Lung (tissue), 12 donors: ENCODE results near the gene LAYN. TPM values are rescaled to one million over a fixed set of nuclear protein-coding genes. Genes with fewer than 3 reads are reported as not detected.

Source experiments
- ATAC-seq: fragments of 200-7000 bp; cut with Tn5 transposase; one replicate; pipeline ENCODE4 v1.9.1; 2020; ENCODE audit warnings: moderate number of reproducible peaks; ENCODE audit not compliant: insufficient read depth, low FRiP score
- DNase-seq, 3 donors: peaks; one replicate each; pipeline ENCODE4 v3.0.0-alpha.2; 2013 to 2017
- H3K27ac ChIP-seq, 2 donors: one replicate each; pipeline ENCODE4 v1.5.1; 2013; ENCODE audit warnings: mild to moderate bottlenecking in 2 of 2, moderate library complexity in 2 of 2, control low read depth in 1 of 2, inconsistent platforms in 1 of 2, low read depth in 1 of 2, low read length in 1 of 2
- H3K27me3 ChIP-seq, 3 donors: one replicate each; pipeline ENCODE4 v1.5.1; 2013; ENCODE audit warnings: low read length in 2 of 3; ENCODE audit not compliant: control insufficient read depth in 3 of 3, insufficient read depth in 3 of 3
- H3K36me3 ChIP-seq, 4 donors: one replicate each; pipeline ENCODE4 v1.5.1; 2013; ENCODE audit warnings: low read length in 4 of 4, mild to moderate bottlenecking in 1 of 4, moderate library complexity in 1 of 4; ENCODE audit not compliant: control insufficient read depth in 4 of 4, insufficient read depth in 4 of 4
- H3K4me1 ChIP-seq, 5 donors: one replicate each; pipeline ENCODE4 v1.5.1; 2013; ENCODE audit warnings: low read length in 5 of 5, mild to moderate bottlenecking in 2 of 5, moderate library complexity in 1 of 5; ENCODE audit not compliant: control insufficient read depth in 5 of 5, insufficient read depth in 5 of 5
- H3K4me3 ChIP-seq: one replicate; pipeline ENCODE4 v1.5.1; 2013; ENCODE audit warnings: mild to moderate bottlenecking, control low read depth, moderate library complexity
- H3K9ac ChIP-seq, 2 donors: one replicate each; pipeline ENCODE4 v1.5.1; 2013; ENCODE audit warnings: low read length in 2 of 2, control low read depth in 1 of 2; ENCODE audit not compliant: insufficient read depth in 1 of 2
- H3K9me3 ChIP-seq, 4 donors: one replicate each; pipeline ENCODE4 v1.5.1; 2013; ENCODE audit warnings: low read length in 3 of 4, mild to moderate bottlenecking in 1 of 4, moderate library complexity in 1 of 4; ENCODE audit not compliant: control insufficient read depth in 4 of 4, insufficient read depth in 3 of 4
- WGBS, 2 donors: extraction: QIAGEN DNeasy Blood & Tissue Kit; methylation state at CpG; one replicate each; pipeline ENCODE4 v1.1.7; 2013; 5-methylcytosine and 5-hydroxymethylcytosine counted together
- polyA plus RNA-seq, 2 donors: library from polyadenylated mRNA; stranded (reverse); fragments of 200-250 nt; gene quantifications; one replicate each; pipeline ENCODE4 v1.2.1, GENCODE V29; 2013
- total RNA-seq, 2 donors: library from RNA; depleted of rRNA in 1 of 2; stranded (reverse); fragments of >200 nt in 1 of 2; gene quantifications; one replicate each; pipeline ENCODE4 v1.2.1, GENCODE V29; 2014 to 2021
- TF ChIP-seq, protein P1 (sequence below): IDR thresholded peaks from 2 replicates; pipeline ENCODE4 v1.5.1; 2012; ENCODE audit warnings: mild to moderate bottlenecking; ENCODE audit errors: control extremely low read depth, extremely low read depth
- donor health status: control.
- donor health status: control.
- donor health status: Bipolar disorder and iron deficiency.
- donor health status: healthy.
- donor health status: DM: yes; HTN: yes; CAD: no.

LAYN gene
- total and polyA plus RNA-seq, 4 donors: 6.5 to 13.4 (median 11.3) TPM

DNA sequence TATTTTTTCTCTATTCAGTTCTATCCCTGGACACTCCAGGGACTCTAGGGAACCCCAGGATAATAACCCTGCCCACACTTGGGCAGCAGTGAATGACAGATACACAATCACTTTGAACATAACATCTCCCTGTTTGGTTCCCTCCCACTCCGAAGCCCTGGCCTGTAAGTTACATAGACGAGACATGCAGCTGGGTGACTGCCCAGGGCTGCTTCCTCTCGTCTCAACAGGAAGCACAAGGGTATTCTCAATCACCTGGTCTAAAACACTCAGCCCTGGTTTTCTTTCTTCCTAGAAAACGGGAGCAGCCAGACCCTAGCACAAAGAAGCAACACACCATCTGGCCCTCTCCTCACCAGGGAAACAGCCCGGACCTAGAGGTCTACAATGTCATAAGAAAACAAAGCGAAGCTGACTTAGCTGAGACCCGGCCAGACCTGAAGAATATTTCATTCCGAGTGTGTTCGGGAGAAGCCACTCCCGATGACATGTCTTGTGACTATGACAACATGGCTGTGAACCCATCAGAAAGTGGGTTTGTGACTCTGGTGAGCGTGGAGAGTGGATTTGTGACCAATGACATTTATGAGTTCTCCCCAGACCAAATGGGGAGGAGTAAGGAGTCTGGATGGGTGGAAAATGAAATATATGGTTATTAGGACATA is 19.4 kb downstream of the LAYN start:
- WGBS, 2 donors: 70 to 80% methylated on average over 11 of the region's 11 CpGs
- no peak for ATAC-seq
- Histone ChIP-seq H3K9ac (no peak overlapping the region), H3K36me3 (peaks cover 0 to 16% (median 0%) of the 10 kb centered on the region in 4 donors), H3K9me3 (peaks cover 0 to 3% (median 0%) of the 10 kb centered on the region in 4 donors), H3K27ac (no peak overlapping the region), H3K4me3 (no peak overlapping the region), H3K27me3 (no peaks in the 10 kb centered on the region), H3K4me1 (peaks cover 0 to 2% (median 0%) of the 10 kb centered on the region in 5 donors)
- TF ChIP-seq, protein P1, sequence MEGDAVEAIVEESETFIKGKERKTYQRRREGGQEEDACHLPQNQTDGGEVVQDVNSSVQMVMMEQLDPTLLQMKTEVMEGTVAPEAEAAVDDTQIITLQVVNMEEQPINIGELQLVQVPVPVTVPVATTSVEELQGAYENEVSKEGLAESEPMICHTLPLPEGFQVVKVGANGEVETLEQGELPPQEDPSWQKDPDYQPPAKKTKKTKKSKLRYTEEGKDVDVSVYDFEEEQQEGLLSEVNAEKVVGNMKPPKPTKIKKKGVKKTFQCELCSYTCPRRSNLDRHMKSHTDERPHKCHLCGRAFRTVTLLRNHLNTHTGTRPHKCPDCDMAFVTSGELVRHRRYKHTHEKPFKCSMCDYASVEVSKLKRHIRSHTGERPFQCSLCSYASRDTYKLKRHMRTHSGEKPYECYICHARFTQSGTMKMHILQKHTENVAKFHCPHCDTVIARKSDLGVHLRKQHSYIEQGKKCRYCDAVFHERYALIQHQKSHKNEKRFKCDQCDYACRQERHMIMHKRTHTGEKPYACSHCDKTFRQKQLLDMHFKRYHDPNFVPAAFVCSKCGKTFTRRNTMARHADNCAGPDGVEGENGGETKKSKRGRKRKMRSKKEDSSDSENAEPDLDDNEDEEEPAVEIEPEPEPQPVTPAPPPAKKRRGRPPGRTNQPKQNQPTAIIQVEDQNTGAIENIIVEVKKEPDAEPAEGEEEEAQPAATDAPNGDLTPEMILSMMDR: no peak
- no peak for DNase-seq

- Histone ChIP-seq H3K27me3 (no peaks in the 10 kb centered on the region), H3K27ac (no peak overlapping the region), H3K9me3 (peaks cover 0 to 3% (median 0%) of the 10 kb centered on the region in 4 donors), H3K4me3 (no peak overlapping the region), H3K4me1 (peaks cover 0 to 2% (median 0%) of the 10 kb centered on the region in 5 donors), H3K36me3 (peaks cover 0 to 15% (median 0%) of the 10 kb centered on the region in 4 donors), H3K9ac (no peak overlapping the region)
- TF ChIP-seq, protein P1: no peak
- DNase-seq (no peak), ATAC-seq (no peak)
- 86 to 95% methylated on average over 3 of the region's 3 CpGs for WGBS, 2 donors
Measured at GRCh38 chr11:111560800-111561199, 20.3 kb downstream of the LAYN start.

- no peak for ATAC-seq
- WGBS, 2 donors: 85 to 94% methylated on average over 3 of the region's 3 CpGs
- TF ChIP-seq, protein P1: no peak
- peaks cover 0 to 2% (median 0%) of the 10 kb centered on the region in 5 donors for H3K4me1 ChIP-seq
- DNase-seq: no peak
- H3K36me3 ChIP-seq: peaks cover 0 to 10% (median 0%) of the 10 kb centered on the region in 4 donors
- no peak overlapping the region for H3K4me3 ChIP-seq
- no peaks in the 10 kb centered on the region for H3K27me3 ChIP-seq
- no peak overlapping the region for H3K27ac ChIP-seq
- no peaks in the 10 kb centered on the region for H3K9me3 ChIP-seq
- no peak overlapping the region for H3K9ac ChIP-seq
Measured at GRCh38 chr11:111561306-111561705, 20.8 kb downstream of the LAYN start.
